SK-N-SH treated with all-trans-retinoic acid at 6 μM for 48 hours (cell line): ENCODE measurements around the gene RNF112.

Source experiments
- ARNTL ChIP-seq: fragments of 450-650 bp; formaldehyde crosslinking; IDR thresholded peaks from 2 replicates; pipeline ENCODE4 v1.5.0; 2020; ENCODE audit warnings: low read depth, mild to moderate bottlenecking, moderate library complexity, borderline replicate concordance
- CREB5 ChIP-seq: fragments of 250-450 bp; sonication (Bioruptor Pico); IDR thresholded peaks from 2 replicates; pipeline ENCODE4 v1.5.1; 2020; ENCODE audit warnings: low read depth, mild to moderate bottlenecking, moderate library complexity
- GLIS3 ChIP-seq: fragments of 250-450 bp; sonication (Bioruptor Pico); IDR thresholded peaks from 2 replicates; pipeline ENCODE4 v1.5.0; 2020; ENCODE audit warnings: mild to moderate bottlenecking, moderate library complexity
- OSR1 ChIP-seq: fragments of 250-450 bp; sonication (Bioruptor Pico); IDR thresholded peaks from 2 replicates; pipeline ENCODE4 v1.8.0; 2022; ENCODE audit warnings: moderate library complexity, mild to moderate bottlenecking, inconsistent platforms
- RARB ChIP-seq: fragments of 250-450 bp; sonication (Bioruptor Pico); IDR thresholded peaks from 2 replicates; pipeline ENCODE4 v1.8.0; 2021; ENCODE audit warnings: mild to moderate bottlenecking, moderate library complexity
- ZNF565 ChIP-seq: fragments of 450-650 bp; formaldehyde crosslinking; conservative IDR thresholded peaks from 2 replicates; pipeline ENCODE4 v1.5.0; 2020; ENCODE audit warnings: low read depth, mild to moderate bottlenecking, moderate library complexity
- ZNF70 ChIP-seq: fragments of 450-650 bp; formaldehyde crosslinking; IDR thresholded peaks from 2 replicates; pipeline ENCODE4 v1.5.0; 2020; ENCODE audit warnings: mild to moderate bottlenecking, moderate library complexity
- TF ChIP-seq, protein P1 (sequence below): fragments of 250-450 bp; sonication (Bioruptor Pico); IDR thresholded peaks from 2 replicates; pipeline ENCODE4 v1.8.0; 2020; ENCODE audit warnings: mild to moderate bottlenecking, moderate library complexity, borderline replicate concordance
- TF ChIP-seq, protein P2 (sequence below): fragments of 250-450 bp; sonication (Bioruptor Pico); IDR thresholded peaks from 2 replicates; pipeline ENCODE4 v1.5.1; 2021; ENCODE audit warnings: mild to moderate bottlenecking, moderate library complexity

DNA sequence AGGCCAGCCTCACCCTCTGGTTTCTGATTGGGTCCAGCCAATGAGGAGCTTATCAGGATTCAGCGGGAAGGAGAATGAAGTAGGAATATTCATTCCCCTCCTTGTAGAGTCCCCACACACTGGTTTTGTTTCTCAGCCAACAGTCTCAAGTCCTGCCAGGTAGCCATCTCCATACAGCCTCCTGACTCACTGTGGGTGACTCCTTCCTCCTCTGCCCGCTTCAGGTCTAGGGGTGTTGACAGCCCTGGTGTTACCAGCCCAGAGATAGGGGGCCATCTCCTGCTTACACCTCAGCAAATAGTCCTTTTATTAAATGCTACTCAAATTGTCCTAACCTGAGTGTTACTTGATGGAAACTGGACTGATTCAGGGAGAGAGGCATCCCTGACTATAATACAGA, 20.1 kb upstream of the RNF112 start:
- no peak for TF ChIP-seq ZNF565 (CRISPR knock-in tag)
- no peak for TF ChIP-seq RARB (CRISPR knock-in tag)
- TF ChIP-seq OSR1, result no peak
- TF ChIP-seq, protein P1, sequence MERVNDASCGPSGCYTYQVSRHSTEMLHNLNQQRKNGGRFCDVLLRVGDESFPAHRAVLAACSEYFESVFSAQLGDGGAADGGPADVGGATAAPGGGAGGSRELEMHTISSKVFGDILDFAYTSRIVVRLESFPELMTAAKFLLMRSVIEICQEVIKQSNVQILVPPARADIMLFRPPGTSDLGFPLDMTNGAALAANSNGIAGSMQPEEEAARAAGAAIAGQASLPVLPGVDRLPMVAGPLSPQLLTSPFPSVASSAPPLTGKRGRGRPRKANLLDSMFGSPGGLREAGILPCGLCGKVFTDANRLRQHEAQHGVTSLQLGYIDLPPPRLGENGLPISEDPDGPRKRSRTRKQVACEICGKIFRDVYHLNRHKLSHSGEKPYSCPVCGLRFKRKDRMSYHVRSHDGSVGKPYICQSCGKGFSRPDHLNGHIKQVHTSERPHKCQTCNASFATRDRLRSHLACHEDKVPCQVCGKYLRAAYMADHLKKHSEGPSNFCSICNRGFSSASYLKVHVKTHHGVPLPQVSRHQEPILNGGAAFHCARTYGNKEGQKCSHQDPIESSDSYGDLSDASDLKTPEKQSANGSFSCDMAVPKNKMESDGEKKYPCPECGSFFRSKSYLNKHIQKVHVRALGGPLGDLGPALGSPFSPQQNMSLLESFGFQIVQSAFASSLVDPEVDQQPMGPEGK, result no peak
- no peak for TF ChIP-seq GLIS3
- TF ChIP-seq, protein P2, sequence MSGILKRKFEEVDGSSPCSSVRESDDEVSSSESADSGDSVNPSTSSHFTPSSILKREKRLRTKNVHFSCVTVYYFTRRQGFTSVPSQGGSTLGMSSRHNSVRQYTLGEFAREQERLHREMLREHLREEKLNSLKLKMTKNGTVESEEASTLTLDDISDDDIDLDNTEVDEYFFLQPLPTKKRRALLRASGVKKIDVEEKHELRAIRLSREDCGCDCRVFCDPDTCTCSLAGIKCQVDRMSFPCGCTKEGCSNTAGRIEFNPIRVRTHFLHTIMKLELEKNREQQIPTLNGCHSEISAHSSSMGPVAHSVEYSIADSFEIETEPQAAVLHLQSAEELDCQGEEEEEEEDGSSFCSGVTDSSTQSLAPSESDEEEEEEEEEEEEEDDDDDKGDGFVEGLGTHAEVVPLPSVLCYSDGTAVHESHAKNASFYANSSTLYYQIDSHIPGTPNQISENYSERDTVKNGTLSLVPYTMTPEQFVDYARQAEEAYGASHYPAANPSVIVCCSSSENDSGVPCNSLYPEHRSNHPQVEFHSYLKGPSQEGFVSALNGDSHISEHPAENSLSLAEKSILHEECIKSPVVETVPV (CRISPR knock-in tag), result no peak
- TF ChIP-seq ARNTL (CRISPR knock-in tag), result no peak
- TF ChIP-seq ZNF70 (CRISPR knock-in tag), result no peak
- TF ChIP-seq CREB5, result no peak
